Esophagus muscularis mucosa (tissue), 3 donors: ENCODE results near the gene MOSMO.

ENCODE experiments used
- EP300 ChIP-seq: sonication (generic); formaldehyde crosslinking; IDR thresholded peaks from one replicate; pipeline ENCODE4 v1.6.1; 2017; ENCODE audit warnings: antibody characterized with exemption
- TF ChIP-seq, protein P1 (sequence below), 3 experiments: fragments of 200-600 bp in 2 of 3; fragments of 450-650 bp in 1 of 3; sonication (generic) in 2 of 3; IDR thresholded peaks; one replicate each; pipeline ENCODE4 v1.5.1; 2017 to 2019; ENCODE audit warnings: antibody characterized with exemption in 3 of 3, mild to moderate bottlenecking in 2 of 3, moderate library complexity in 1 of 3

DNA sequence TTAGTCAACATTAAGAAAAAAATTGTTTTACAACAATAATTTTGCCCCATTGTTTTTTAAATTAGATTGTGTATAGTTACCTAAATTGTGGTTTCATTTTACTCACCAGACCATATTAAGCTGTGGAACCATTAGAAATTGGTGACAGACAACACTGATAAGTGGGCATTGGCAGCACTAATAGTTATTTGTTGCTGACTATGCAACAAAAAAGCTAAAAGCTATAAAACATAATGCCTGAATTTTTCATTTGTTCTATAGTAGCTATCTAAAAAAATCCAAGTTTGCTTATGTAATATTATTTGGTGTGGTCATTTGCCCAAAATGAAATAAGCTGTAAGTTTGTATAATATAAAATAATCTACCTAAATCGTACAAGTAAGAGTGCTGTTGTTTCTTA, 70.7 kb downstream of the MOSMO start:
- TF ChIP-seq, protein P1, sequence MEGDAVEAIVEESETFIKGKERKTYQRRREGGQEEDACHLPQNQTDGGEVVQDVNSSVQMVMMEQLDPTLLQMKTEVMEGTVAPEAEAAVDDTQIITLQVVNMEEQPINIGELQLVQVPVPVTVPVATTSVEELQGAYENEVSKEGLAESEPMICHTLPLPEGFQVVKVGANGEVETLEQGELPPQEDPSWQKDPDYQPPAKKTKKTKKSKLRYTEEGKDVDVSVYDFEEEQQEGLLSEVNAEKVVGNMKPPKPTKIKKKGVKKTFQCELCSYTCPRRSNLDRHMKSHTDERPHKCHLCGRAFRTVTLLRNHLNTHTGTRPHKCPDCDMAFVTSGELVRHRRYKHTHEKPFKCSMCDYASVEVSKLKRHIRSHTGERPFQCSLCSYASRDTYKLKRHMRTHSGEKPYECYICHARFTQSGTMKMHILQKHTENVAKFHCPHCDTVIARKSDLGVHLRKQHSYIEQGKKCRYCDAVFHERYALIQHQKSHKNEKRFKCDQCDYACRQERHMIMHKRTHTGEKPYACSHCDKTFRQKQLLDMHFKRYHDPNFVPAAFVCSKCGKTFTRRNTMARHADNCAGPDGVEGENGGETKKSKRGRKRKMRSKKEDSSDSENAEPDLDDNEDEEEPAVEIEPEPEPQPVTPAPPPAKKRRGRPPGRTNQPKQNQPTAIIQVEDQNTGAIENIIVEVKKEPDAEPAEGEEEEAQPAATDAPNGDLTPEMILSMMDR (IDR thresholded peaks at IDR 0.05) = no peak
- no peak for TF ChIP-seq EP300
